ENCODE data around the gene MAMDC2. TPM values are rescaled to one million over a fixed set of nuclear protein-coding genes. Genes with fewer than 3 reads are reported as not detected.

Gene MAMDC2
- total and polyA plus RNA-seq, 2 of the 4 experiments (the other 2 are of a cell fraction) = 5.0 to 5.2 TPM

- no peak overlapping the region for H2BK15ac ChIP-seq (ENCODE audit: low read depth, low read length)
- H4K5ac ChIP-seq (ENCODE audit: low read depth, low read length) = no peak overlapping the region; the same call in 1 of the 2 replicates
- no peaks in the 10 kb centered on the region for H4K20me1 ChIP-seq (ENCODE audit: insufficient read depth, low read length)
- H3K23ac ChIP-seq (ENCODE audit: low read depth, low read length) = 0 out of 2 replicates have a peak overlapping the region, but pooled peaks have one; percentile 17
- H2AFZ ChIP-seq (replicated peaks; ENCODE audit: low read length, poor library complexity) = no peak overlapping the region
- no peaks in the 10 kb centered on the region for H3K36me3 ChIP-seq (ENCODE audit: control insufficient read depth, insufficient read depth, low read length)
- no peaks in the 10 kb centered on the region for H3K27me3 ChIP-seq (ENCODE audit: control insufficient read depth, insufficient read depth, low read length)
- H4K91ac ChIP-seq (ENCODE audit: insufficient read depth, low read depth, low read length) = no peak overlapping the region
- no peak overlapping the region for H2BK5ac ChIP-seq (ENCODE audit: low read depth, low read length, poor library complexity, severe bottlenecking)
- no peak for TF ChIP-seq MAZ (IDR thresholded peaks at IDR 0.05; ENCODE audit: borderline replicate concordance, low read depth, low read length)
- no peak for TF ChIP-seq RAD21 (IDR thresholded peaks at IDR 0.05; ENCODE audit: low read length)
- no peak for TF ChIP-seq POLR2A (IDR thresholded peaks at IDR 0.05; ENCODE audit: low read depth, low read length)
- TF ChIP-seq SMC3 (IDR thresholded peaks at IDR 0.05; ENCODE audit: low read depth, low read length) = no peak
- TF ChIP-seq ELK1 (IDR thresholded peaks at IDR 0.05; ENCODE audit: borderline replicate concordance, low read depth, low read length) = no peak
- TF ChIP-seq RCOR1 (IDR thresholded peaks at IDR 0.05; ENCODE audit: insufficient replicate concordance, low read length) = no peak
- TF ChIP-seq CHD1 (IDR thresholded peaks at IDR 0.05; ENCODE audit: low read depth, low read length) = no peak
- TF ChIP-seq MAFK (IDR thresholded peaks at IDR 0.05; ENCODE audit: low read depth, low read length) = no peak
- no peak for TF ChIP-seq MXI1 (IDR thresholded peaks at IDR 0.05; ENCODE audit: borderline replicate concordance, low read depth, low read length)
- no peak for TF ChIP-seq FOS (IDR thresholded peaks at IDR 0.05; ENCODE audit: low read depth, low read length)
- TF ChIP-seq USF2 (IDR thresholded peaks at IDR 0.05; ENCODE audit: low read depth, low read length) = no peak
- TF ChIP-seq NFE2L2 (IDR thresholded peaks at IDR 0.05; ENCODE audit: low read depth, low read length) = no peak
- peak overlapping the region; percentile 43; the same call in 1 of the 2 replicates for H3K14ac ChIP-seq (replicated peaks; ENCODE audit: low read depth, low read length)
- H3K27ac ChIP-seq (ENCODE audit: insufficient read depth, low read length) = no peak overlapping the region
- H3K9ac ChIP-seq (ENCODE audit: low read depth, low read length) = no peak overlapping the region
- DNase-seq (peak; percentile 47), ATAC-seq (ENCODE audit: low read depth) (peak; percentile 54)
- intact Hi-C loops (cut with micrococcal nuclease) (no loop called here), dilution Hi-C loops (cut with HindIII; ENCODE audit: low sequenced_read_pairs, unreplicated experiment) (no loop called here), in situ Hi-C loops (cut with MboI; ENCODE audit: low sequenced_read_pairs) (no loop called here)
- POLR2A ChIA-PET (ENCODE audit: unreplicated experiment) = no interaction called here
- peaks cover 7% of the 10 kb centered on the region for H3K4me1 ChIP-seq (ENCODE audit: control insufficient read depth, insufficient read depth, low read length)
- no TSS peak for BruUV-seq (replicated peaks)
- H3K9me3 ChIP-seq (ENCODE audit: control insufficient read depth, insufficient read depth, low read length) = no peaks in the 10 kb centered on the region
- H2AK9ac ChIP-seq (replicated peaks; ENCODE audit: low read depth, low read length, poor library complexity) = no peak overlapping the region
- H3K4ac ChIP-seq (ENCODE audit: low read depth, low read length) = no peak overlapping the region
- H3K4me3 ChIP-seq (ENCODE audit: insufficient read depth, low read depth, low read length) = no peak overlapping the region
- no peak overlapping the region for H2AK5ac ChIP-seq (ENCODE audit: low read depth, low read length)
- no peak overlapping the region for H2BK120ac ChIP-seq (ENCODE audit: low read depth, low read length)
- H3K4me2 ChIP-seq (ENCODE audit: low read depth, low read length) = peak overlapping the region; percentile 13; the same call in 1 of the 2 replicates
- H3K56ac ChIP-seq (ENCODE audit: extremely low read depth, insufficient read depth, low read length) = no peak overlapping the region
- CTCF ChIA-PET = interaction anchor here (0.9 to 1.0 kb wide), 2 partner anchors 13 to 14 kb away, joined by 3 to 5 read pairs; no protein-coding TSS in a partner anchor
- peak overlapping the region; percentile 41; the same call in 1 of the 2 replicates for H3K18ac ChIP-seq (ENCODE audit: low read depth, low read length)
- H3K79me1 ChIP-seq (ENCODE audit: low read depth in 1 of 2, low read length in 2 of 2) = no peaks in the 10 kb centered on the region
- WGBS, 2 experiments (ENCODE audit: extremely low coverage in 2 of 2, insufficient read length in 1 of 2) = no CpG with 5 or more reads among the region's 3 CpGs
- no peaks in the 10 kb centered on the region for H3K9me1 ChIP-seq (ENCODE audit: insufficient read depth, low read length)
- no peak overlapping the region for H4K8ac ChIP-seq (ENCODE audit: low read depth in 2 of 2, low read length in 2 of 2)
- no peak overlapping the region for H2BK20ac ChIP-seq (ENCODE audit: low read depth, low read length)
Measured at GRCh38 chr9:70143394-70144130, 99.9 kb downstream of the MAMDC2 start.

Measured in IMR-90 (cell line).